Hepatocyte (in vitro differentiated cells): Measurements from ENCODE around the gene PLCH2. TPM values are rescaled to one million over a fixed set of nuclear protein-coding genes. Genes with fewer than 3 reads are reported as not detected.

Source experiments
- DNase-seq: peaks from one replicate; pipeline ENCODE4 v3.0.0-alpha.2; 2016; ENCODE audit warnings: low spot score
- H2AFZ ChIP-seq: fragments of 200-600 bp; sonication (generic); 2 replicates; pipeline ENCODE4 v1.6.0; 2016; ENCODE audit warnings: antibody characterized with exemption, mild to moderate bottlenecking
- H3K27ac ChIP-seq: fragments of 200-600 bp; sonication (generic); 2 replicates; pipeline ENCODE4 v1.5.1; 2016; ENCODE audit warnings: mild to moderate bottlenecking
- H3K27me3 ChIP-seq: fragments of 200-600 bp; sonication (generic); 2 replicates; pipeline ENCODE4 v1.6.1; 2016
- H3K36me3 ChIP-seq: fragments of 200-600 bp; sonication (generic); replicated peaks from 2 replicates; pipeline ENCODE4 v1.5.1; 2016; ENCODE audit warnings: low read depth; ENCODE audit not compliant: insufficient read depth
- H3K4me1 ChIP-seq: fragments of 200-600 bp; sonication (generic); 2 replicates; pipeline ENCODE4 v1.5.1; 2016; ENCODE audit warnings: mild to moderate bottlenecking, moderate library complexity; ENCODE audit not compliant: insufficient read depth
- H3K4me2 ChIP-seq: fragments of 200-600 bp; sonication (generic); 2 replicates; pipeline ENCODE4 v1.6.0; 2016
- H3K4me3 ChIP-seq: fragments of 200-600 bp; sonication (generic); 2 replicates; pipeline ENCODE4 v1.5.1; 2016; ENCODE audit warnings: mild to moderate bottlenecking
- H3K79me2 ChIP-seq: fragments of 200-600 bp; sonication (generic); 2 replicates; pipeline ENCODE4 v1.6.0; 2017; ENCODE audit warnings: mild to moderate bottlenecking
- H3K9me2 ChIP-seq: fragments of 200-600 bp; sonication (generic); replicated peaks from 2 replicates; pipeline ENCODE4 v1.6.0; 2017; ENCODE audit warnings: mild to moderate bottlenecking; ENCODE audit not compliant: insufficient read depth
- H3K9me3 ChIP-seq: fragments of 200-600 bp; sonication (generic); 2 replicates; pipeline ENCODE4 v1.5.1; 2016; ENCODE audit warnings: low read depth, mild to moderate bottlenecking
- H4K20me1 ChIP-seq: fragments of 200-600 bp; sonication (generic); 2 replicates; pipeline ENCODE4 v1.6.0; 2016; ENCODE audit warnings: mild to moderate bottlenecking; ENCODE audit not compliant: insufficient read depth, poor library complexity, severe bottlenecking
- EZH2 ChIP-seq: fragments of 200-600 bp; sonication (generic); IDR thresholded peaks from 2 replicates; pipeline ENCODE4 v1.6.1; 2016; ENCODE audit warnings: antibody characterized with exemption, mild to moderate bottlenecking, borderline replicate concordance
- EZH2phosphoT487 ChIP-seq: fragments of 200-600 bp; sonication (generic); IDR thresholded peaks from one replicate; pipeline ENCODE4 v1.6.1; 2018; ENCODE audit warnings: antibody characterized with exemption, mild to moderate bottlenecking, low read depth, moderate library complexity; ENCODE audit not compliant: unreplicated experiment, severe bottlenecking
- WGBS: methylation state at CpG from one replicate; pipeline ENCODE4 v1.1.6; 2016; ENCODE audit warnings: low lambda C conversion rate; ENCODE audit errors: missing lambda C conversion rate; 5-methylcytosine and 5-hydroxymethylcytosine counted together
- polyA plus RNA-seq: library from polyadenylated mRNA; unstranded; fragments of >200 nt; fragmentation: Nextera tagmentation; extraction: Ambion mirVana; gene quantifications from 2 replicates; pipeline ENCODE4 v1.2.1, GENCODE V29; 2016
- total RNA-seq: library from RNA; depleted of rRNA; stranded (reverse); fragments of >200 nt; gene quantifications from 2 replicates; pipeline ENCODE4 v1.2.3, GENCODE V29; 2014
- TF ChIP-seq, protein P1 (sequence below): fragments of 200-600 bp; sonication (generic); IDR thresholded peaks from 2 replicates; pipeline ENCODE4 v1.5.1; 2016; ENCODE audit warnings: antibody characterized with exemption, mild to moderate bottlenecking; ENCODE audit not compliant: poor library complexity

PLCH2 gene
- total and polyA plus RNA-seq, 2 experiments from 2014 or later = 1.3 to 3.4 TPM

DNA sequence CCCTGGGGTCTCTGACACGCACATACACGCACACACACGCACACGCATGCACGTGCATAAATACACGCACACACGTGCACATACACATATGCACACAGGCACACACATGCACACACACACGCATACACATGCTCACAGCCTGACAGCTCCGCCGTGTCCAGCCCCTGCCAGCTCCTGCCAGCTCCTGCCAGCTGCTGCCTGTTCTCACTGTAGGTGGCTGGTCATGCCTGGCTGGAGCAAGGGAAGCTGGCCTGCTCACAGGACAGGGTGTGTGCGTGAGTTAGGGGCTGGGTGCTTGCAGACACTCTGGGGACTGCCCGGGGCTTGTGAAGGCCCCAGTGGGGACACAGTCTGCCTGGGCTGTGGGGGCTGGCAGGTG, 4.9 kb downstream of the PLCH2 start:
- H4K20me1 ChIP-seq = no peaks in the 10 kb centered on the region
- H3K27me3 ChIP-seq = no peaks in the 10 kb centered on the region
- no peak overlapping the region for H3K4me2 ChIP-seq
- H3K36me3 ChIP-seq = no peaks in the 10 kb centered on the region
- WGBS = 90% methylated on average over 12 of the region's 12 CpGs
- H2AFZ ChIP-seq = no peak overlapping the region
- DNase-seq = no peak
- H3K9me3 ChIP-seq = no peaks in the 10 kb centered on the region
- H3K9me2 ChIP-seq = no peaks in the 10 kb centered on the region
- H3K4me1 ChIP-seq = no peaks in the 10 kb centered on the region
- TF ChIP-seq EZH2phosphoT487 (no peak), EZH2 (no peak)
- H3K27ac ChIP-seq = no peak overlapping the region
- no peaks in the 10 kb centered on the region for H3K79me2 ChIP-seq
- H3K4me3 ChIP-seq = no peak overlapping the region

DNA sequence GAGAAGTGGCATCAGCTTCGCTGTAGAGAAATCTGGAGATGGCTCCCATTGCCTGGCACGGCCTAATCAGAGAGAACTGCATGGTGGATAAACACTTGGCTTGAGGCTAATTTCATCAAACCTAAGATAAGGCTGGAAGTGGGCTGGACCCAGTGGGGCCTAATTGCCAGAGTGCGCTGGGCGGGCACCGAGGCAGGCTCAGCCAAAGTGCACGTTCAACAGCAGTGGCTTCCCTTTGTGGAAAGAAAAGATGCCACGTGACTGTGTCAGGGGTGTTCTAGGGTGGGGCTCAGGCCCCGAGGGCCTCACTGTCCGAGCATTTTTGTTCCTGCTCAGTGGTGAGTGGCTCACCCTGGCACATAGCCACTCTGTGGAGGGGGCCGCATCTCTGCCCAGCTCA, 5.8 kb downstream of the PLCH2 start:
- H4K20me1 ChIP-seq = no peaks in the 10 kb centered on the region
- no peaks in the 10 kb centered on the region for H3K4me1 ChIP-seq
- H3K36me3 ChIP-seq = no peaks in the 10 kb centered on the region
- no peaks in the 10 kb centered on the region for H3K9me3 ChIP-seq
- TF ChIP-seq, protein P1, sequence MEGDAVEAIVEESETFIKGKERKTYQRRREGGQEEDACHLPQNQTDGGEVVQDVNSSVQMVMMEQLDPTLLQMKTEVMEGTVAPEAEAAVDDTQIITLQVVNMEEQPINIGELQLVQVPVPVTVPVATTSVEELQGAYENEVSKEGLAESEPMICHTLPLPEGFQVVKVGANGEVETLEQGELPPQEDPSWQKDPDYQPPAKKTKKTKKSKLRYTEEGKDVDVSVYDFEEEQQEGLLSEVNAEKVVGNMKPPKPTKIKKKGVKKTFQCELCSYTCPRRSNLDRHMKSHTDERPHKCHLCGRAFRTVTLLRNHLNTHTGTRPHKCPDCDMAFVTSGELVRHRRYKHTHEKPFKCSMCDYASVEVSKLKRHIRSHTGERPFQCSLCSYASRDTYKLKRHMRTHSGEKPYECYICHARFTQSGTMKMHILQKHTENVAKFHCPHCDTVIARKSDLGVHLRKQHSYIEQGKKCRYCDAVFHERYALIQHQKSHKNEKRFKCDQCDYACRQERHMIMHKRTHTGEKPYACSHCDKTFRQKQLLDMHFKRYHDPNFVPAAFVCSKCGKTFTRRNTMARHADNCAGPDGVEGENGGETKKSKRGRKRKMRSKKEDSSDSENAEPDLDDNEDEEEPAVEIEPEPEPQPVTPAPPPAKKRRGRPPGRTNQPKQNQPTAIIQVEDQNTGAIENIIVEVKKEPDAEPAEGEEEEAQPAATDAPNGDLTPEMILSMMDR = no peak
- no peak for TF ChIP-seq EZH2
- TF ChIP-seq EZH2phosphoT487 = no peak
- no peak overlapping the region for H3K27ac ChIP-seq
- no peak overlapping the region for H2AFZ ChIP-seq
- no peaks in the 10 kb centered on the region for H3K27me3 ChIP-seq
- no peaks in the 10 kb centered on the region for H3K79me2 ChIP-seq
- DNase-seq = no peak
- 85% methylated on average over 10 of the region's 10 CpGs for WGBS
- no peak overlapping the region for H3K4me2 ChIP-seq
- no peaks in the 10 kb centered on the region for H3K9me2 ChIP-seq
- H3K4me3 ChIP-seq = no peak overlapping the region

DNA sequence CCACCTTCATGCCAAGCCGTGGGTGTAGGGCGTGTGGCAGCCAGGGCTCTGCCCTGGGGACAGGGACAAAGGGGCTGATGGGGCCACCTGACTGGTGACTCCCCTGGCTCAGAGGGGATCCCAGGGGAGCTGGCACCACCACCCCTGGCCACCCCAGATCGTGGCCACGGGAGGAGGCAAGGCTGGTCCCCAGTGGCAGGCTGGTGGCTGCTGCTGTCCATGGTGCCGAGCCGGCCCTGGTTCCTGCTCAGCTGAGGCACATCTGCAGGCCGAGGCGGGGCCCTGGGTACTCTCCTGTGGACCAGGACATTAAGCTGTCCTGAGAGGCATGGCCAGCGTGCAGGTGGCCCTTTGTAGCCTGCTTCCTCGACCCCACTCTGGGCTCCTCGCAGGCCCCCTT, 6.5 kb downstream of the PLCH2 start:
- no peak overlapping the region for H3K4me2 ChIP-seq
- H3K79me2 ChIP-seq = no peaks in the 10 kb centered on the region
- no peaks in the 10 kb centered on the region for H3K9me2 ChIP-seq
- no peak overlapping the region for H3K4me3 ChIP-seq
- no peaks in the 10 kb centered on the region for H4K20me1 ChIP-seq
- H3K27me3 ChIP-seq = no peaks in the 10 kb centered on the region
- TF ChIP-seq, protein P1 = no peak
- TF ChIP-seq EZH2phosphoT487 (no peak), EZH2 (no peak)
- DNase-seq = no peak
- no peaks in the 10 kb centered on the region for H3K4me1 ChIP-seq
- no peak overlapping the region for H3K27ac ChIP-seq
- H2AFZ ChIP-seq = no peak overlapping the region
- no peaks in the 10 kb centered on the region for H3K9me3 ChIP-seq
- 71% methylated on average over 11 of the region's 11 CpGs for WGBS
- no peaks in the 10 kb centered on the region for H3K36me3 ChIP-seq

DNA sequence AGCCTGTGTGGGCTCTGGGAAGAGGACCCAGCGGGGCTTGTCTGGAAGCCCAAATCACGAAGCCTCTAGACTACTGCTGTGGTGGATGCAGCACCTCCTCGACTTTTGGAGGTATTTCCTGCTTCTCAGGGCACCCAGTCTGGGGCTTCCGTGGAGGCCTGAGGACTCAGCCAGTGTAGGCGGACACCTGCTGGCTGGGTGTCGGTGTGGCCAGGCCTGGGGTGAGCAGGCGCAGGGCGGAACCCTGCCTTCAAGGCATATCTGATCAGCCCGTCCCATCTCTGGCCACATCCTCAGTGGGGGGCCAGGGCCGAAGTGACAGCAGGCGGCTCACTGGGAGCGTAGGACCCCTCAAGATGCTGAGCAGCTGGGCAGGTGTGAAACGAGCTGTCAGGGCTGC, 6.9 kb downstream of the PLCH2 start:
- no peaks in the 10 kb centered on the region for H3K27me3 ChIP-seq
- WGBS = 90% methylated on average over 13 of the region's 13 CpGs
- no peaks in the 10 kb centered on the region for H3K9me2 ChIP-seq
- TF ChIP-seq EZH2phosphoT487 (no peak), EZH2 (no peak)
- TF ChIP-seq, protein P1 = no peak
- H3K36me3 ChIP-seq = no peaks in the 10 kb centered on the region
- H2AFZ ChIP-seq = no peak overlapping the region
- H3K4me1 ChIP-seq = no peaks in the 10 kb centered on the region
- H3K79me2 ChIP-seq = no peaks in the 10 kb centered on the region
- no peak for DNase-seq
- no peaks in the 10 kb centered on the region for H4K20me1 ChIP-seq
- no peaks in the 10 kb centered on the region for H3K9me3 ChIP-seq
- H3K27ac ChIP-seq = no peak overlapping the region
- H3K4me2 ChIP-seq = no peak overlapping the region
- no peak overlapping the region for H3K4me3 ChIP-seq
